Activated CD8-positive, alpha-beta T cell treated with anti-CD3 and anti-CD28 coated beads for 36 hours (primary cell): Measurements from ENCODE around the gene UBE2O. TPM values are rescaled to one million over a fixed set of nuclear protein-coding genes. Genes with fewer than 3 reads are reported as not detected.

Source experiments
- ATAC-seq: fragments of 200-7000 bp; cut with Tn5 transposase; one replicate; pipeline ENCODE4 v1.10.0; 2021; ENCODE audit warnings: mild to moderate bottlenecking, moderate library complexity
- CTCF ChIA-PET: fragments of 350-600 bp; sonication (Branson Sonifier 250); formaldehyde crosslinking; loops from one replicate; lab custom pipeline; 2021; ENCODE audit warnings: antibody characterized with exemption; lab: Charles Lee
- POLR2A ChIA-PET: fragments of 350-600 bp; sonication (Branson Sonifier 250); formaldehyde crosslinking; loops from one replicate; lab custom pipeline; 2021; ENCODE audit warnings: antibody characterized with exemption; lab: Charles Lee
- DNase-seq: peaks from one replicate; pipeline ENCODE4 v3.0.0-alpha.2; 2020
- H3K27ac Mint-ChIP-seq: one replicate; pipeline ENCODE4 v1.8.0; 2021; ENCODE audit warnings: mild to moderate bottlenecking, mixed read lengths
- H3K27me3 Mint-ChIP-seq: one replicate; pipeline ENCODE4 v1.8.0; 2021; ENCODE audit warnings: mixed read lengths
- H3K36me3 Mint-ChIP-seq: one replicate; pipeline ENCODE4 v1.8.0; 2021; ENCODE audit warnings: low read depth, mixed read lengths
- H3K4me1 Mint-ChIP-seq: one replicate; pipeline ENCODE4 v1.8.0; 2021; ENCODE audit warnings: low read depth, mixed read lengths
- H3K4me3 Mint-ChIP-seq: one replicate; pipeline ENCODE4 v1.8.0; 2021; ENCODE audit warnings: mild to moderate bottlenecking, moderate library complexity, mixed read lengths
- H3K9me3 Mint-ChIP-seq: one replicate; pipeline ENCODE4 v1.8.0; 2021; ENCODE audit warnings: mixed read lengths
- intact Hi-C: fragments of 100-400 bp; cut with micrococcal nuclease; formaldehyde crosslinking; loops from one replicate; pipeline ENCODE4 v1.10.0; 2022
- total RNA-seq, 2 experiments: library from RNA; stranded (reverse); gene quantifications; one replicate each; pipeline ENCODE4 v1.2.3, GENCODE V29; 2021
- TF ChIP-seq, protein P1 (sequence below): fragments of 200-600 bp; IDR thresholded peaks from one replicate; pipeline ENCODE4 v1.8.0; 2022; ENCODE audit warnings: antibody characterized with exemption, mild to moderate bottlenecking

Gene UBE2O
- total RNA-seq, 2 experiments from 2014 or later = 36.8 to 39.5 TPM

DNA sequence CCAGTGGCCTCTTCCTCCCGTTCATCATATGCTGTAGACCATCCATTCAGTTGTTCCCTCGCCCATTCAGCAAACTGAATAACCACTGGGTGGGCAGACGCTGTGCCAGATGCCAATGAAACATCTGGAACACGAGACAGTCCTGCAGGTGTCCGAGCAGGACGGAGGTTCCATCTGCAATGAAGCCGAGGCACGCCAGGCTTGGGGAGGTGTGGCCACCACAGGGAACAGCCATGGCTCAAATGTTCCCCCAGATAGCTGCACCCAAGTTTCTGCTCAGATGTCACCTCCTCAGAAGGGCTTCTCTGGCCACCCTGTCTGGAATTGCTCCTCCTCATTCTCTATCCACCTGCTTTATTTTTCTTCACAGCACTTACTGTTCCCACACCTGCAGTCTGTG lies 30.5 kb downstream of the UBE2O start:
- intact Hi-C loops = no loop called here
- H3K4me3 Mint-ChIP-seq = no peak overlapping the region
- TF ChIP-seq, protein P1, sequence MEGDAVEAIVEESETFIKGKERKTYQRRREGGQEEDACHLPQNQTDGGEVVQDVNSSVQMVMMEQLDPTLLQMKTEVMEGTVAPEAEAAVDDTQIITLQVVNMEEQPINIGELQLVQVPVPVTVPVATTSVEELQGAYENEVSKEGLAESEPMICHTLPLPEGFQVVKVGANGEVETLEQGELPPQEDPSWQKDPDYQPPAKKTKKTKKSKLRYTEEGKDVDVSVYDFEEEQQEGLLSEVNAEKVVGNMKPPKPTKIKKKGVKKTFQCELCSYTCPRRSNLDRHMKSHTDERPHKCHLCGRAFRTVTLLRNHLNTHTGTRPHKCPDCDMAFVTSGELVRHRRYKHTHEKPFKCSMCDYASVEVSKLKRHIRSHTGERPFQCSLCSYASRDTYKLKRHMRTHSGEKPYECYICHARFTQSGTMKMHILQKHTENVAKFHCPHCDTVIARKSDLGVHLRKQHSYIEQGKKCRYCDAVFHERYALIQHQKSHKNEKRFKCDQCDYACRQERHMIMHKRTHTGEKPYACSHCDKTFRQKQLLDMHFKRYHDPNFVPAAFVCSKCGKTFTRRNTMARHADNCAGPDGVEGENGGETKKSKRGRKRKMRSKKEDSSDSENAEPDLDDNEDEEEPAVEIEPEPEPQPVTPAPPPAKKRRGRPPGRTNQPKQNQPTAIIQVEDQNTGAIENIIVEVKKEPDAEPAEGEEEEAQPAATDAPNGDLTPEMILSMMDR = no peak
- ATAC-seq = no peak
- no peaks in the 10 kb centered on the region for H3K36me3 Mint-ChIP-seq
- ChIA-PET POLR2A (no interaction called here), CTCF (interaction anchor here (2.1 kb wide), 1 partner anchor 14 kb away, joined by 10 read pairs; no protein-coding TSS in a partner anchor)
- no peak overlapping the region for H3K27ac Mint-ChIP-seq
- H3K27me3 Mint-ChIP-seq = no peaks in the 10 kb centered on the region
- H3K4me1 Mint-ChIP-seq = peaks cover 13% of the 10 kb centered on the region
- H3K9me3 Mint-ChIP-seq = no peaks in the 10 kb centered on the region
- no peak for DNase-seq

- H3K27me3 Mint-ChIP-seq = no peaks in the 10 kb centered on the region
- ATAC-seq (no peak), DNase-seq (no peak)
- H3K4me3 Mint-ChIP-seq = no peak overlapping the region
- intact Hi-C loops = no loop called here
- no peaks in the 10 kb centered on the region for H3K9me3 Mint-ChIP-seq
- H3K36me3 Mint-ChIP-seq = no peaks in the 10 kb centered on the region
- TF ChIP-seq, protein P1 = no peak
- CTCF ChIA-PET = no interaction called here
- H3K4me1 Mint-ChIP-seq = peaks cover 13% of the 10 kb centered on the region
- POLR2A ChIA-PET = no interaction called here
- no peak overlapping the region for H3K27ac Mint-ChIP-seq
These were observed 31.9 kb downstream of the UBE2O start for GRCh38 chr17:76421044-76421407.

GRCh38 chr17:76420356-76421043 lies 32.5 kb downstream of the UBE2O start:
- CTCF ChIA-PET = no interaction called here
- no peak for ATAC-seq

GRCh38 chr17:76419576-76420260 lies 33.2 kb downstream of the UBE2O start:
- Mint-ChIP-seq H3K36me3 (no peaks in the 10 kb centered on the region), H3K9me3 (no peaks in the 10 kb centered on the region), H3K4me1 (peaks cover 11% of the 10 kb centered on the region), H3K4me3 (no peak overlapping the region), H3K27ac (no peak overlapping the region), H3K27me3 (no peaks in the 10 kb centered on the region)
- POLR2A ChIA-PET = no interaction called here
- intact Hi-C loops = no loop called here
- no peak for DNase-seq
- ATAC-seq = no peak
- TF ChIP-seq, protein P1 = no peak
- CTCF ChIA-PET = no interaction called here

More at GRCh38 chr17:76420356-76421043, 32.5 kb downstream of the UBE2O start:
- DNase-seq = no peak
- no peak overlapping the region for H3K27ac Mint-ChIP-seq
- H3K27me3 Mint-ChIP-seq = no peaks in the 10 kb centered on the region
- H3K4me1 Mint-ChIP-seq = peaks cover 13% of the 10 kb centered on the region
- no peaks in the 10 kb centered on the region for H3K36me3 Mint-ChIP-seq
- POLR2A ChIA-PET = no interaction called here
- intact Hi-C loops = no loop called here
- H3K9me3 Mint-ChIP-seq = no peaks in the 10 kb centered on the region
- H3K4me3 Mint-ChIP-seq = no peak overlapping the region
- TF ChIP-seq, protein P1 = no peak

- Mint-ChIP-seq H3K9me3 (no peaks in the 10 kb centered on the region), H3K4me1 (peaks cover 15% of the 10 kb centered on the region), H3K4me3 (no peak overlapping the region), H3K27ac (no peak overlapping the region), H3K36me3 (no peaks in the 10 kb centered on the region), H3K27me3 (no peaks in the 10 kb centered on the region)
- DNase-seq (no peak), ATAC-seq (no peak)
- intact Hi-C loops = no loop called here
- ChIA-PET CTCF (interaction anchor here (0.6 to 4.1 kb wide), 6 partner anchors 9 to 105 kb away, joined by 3 to 26 read pairs (median 4); no protein-coding TSS in a partner anchor), POLR2A (no interaction called here)
- TF ChIP-seq, protein P1 = no peak
These were observed 35.3 kb downstream of the UBE2O start for GRCh38 chr17:76417499-76418143.
